ENCODE measurements around the gene LRRC45.
"Not testable (repeated sequence)": the region's sequence is repeated elsewhere in the genome, so short reads cannot be mapped to it uniquely, and the experiment has no call there.

Gene LRRC45

DNA sequence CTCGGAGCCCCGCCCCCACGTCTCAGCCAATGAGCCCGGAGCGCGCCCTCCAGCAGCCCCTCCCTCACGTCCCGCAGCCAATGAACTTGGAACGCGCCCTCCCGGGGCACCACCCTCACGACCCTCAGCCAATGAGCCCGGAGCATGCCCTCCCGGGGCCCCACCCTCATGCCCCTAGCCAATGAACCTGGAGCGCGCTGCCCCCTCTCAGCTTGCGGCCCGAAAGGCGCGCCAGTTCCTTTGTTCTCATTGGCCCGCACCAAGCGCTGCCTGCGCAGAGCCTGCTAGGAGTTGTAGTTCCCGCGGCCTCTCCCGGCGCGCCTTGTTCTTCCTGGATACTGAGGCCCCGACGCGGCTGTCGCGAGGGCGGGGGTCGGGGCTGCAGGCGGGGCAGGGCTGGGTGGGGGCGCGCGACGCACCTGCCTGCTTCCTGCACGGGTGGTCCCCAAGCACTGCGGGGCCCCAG lies at the start of gene LRRC45:
TSS of gene LRRC45 (plus strand) at position 325 of the 466 bp plus-strand sequence. CDS start 339 bp downstream, outside the sequence.
- DNase-seq: peak; percentile 100

DNA sequence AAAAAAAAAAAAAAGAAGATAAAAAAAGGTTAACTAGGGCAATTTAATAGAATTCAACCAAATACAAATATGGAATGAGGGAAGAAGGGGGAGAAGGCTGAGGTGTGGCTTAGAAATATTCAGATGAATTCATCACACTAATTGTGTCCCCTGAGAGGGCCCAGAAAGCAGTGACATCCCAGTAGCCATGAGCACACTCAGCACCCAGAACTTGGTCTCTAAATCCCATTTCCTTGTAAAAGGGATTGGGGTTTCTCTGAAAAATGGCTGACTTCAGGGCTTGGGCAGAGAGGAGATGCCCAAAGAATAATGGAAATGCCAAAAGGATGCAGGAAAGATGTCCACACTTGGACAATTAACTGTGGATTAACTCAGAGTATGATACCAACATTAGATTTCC lies 49.7 kb upstream of the LRRC45 start:
- DNase-seq: no peak

DNA sequence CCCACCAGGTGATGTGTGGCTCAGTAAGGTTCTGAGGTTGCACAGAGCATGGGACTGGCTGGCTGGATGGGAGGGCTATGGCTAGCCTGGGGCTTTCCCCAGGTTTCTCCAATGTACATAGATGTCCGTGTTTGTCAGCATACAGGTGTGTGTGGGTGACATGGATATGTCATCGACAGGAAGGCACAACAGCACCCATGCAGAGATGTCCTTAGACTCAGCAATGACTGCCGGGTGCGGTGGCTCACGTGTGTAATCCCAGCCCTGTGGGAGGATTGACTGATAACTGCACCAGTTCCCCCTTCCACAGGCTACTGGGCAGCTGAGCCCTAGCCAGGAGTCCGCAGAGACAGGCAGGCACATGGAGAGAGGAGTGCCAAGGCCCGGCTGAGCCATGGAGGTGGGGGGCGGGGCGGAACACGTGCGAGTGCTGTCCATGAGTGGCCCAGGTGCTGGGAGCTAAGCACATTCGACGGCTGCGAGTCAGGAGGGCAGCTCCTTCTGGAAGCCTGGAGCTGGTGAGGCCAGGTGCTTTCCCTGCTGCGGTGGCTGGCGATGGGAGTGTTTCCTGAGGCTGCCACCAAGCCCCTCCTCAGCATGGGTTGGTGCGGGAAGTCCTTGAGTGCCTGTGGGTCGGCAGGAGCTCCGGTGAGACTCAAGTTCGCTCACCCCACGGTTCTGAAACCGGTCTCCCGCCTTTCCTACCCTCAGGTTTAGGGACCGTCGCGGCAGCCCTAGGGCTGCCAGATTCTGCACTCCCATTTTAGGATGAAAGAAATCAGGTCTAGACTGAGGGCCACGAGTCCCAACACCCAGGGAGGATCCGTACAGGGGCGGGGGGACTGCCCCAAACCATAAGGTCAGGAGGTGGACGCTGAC lies 46.5 kb upstream of the LRRC45 start:
- peak in 2 of 3 donors; percentile 25 to 30 for DNase-seq

DNA sequence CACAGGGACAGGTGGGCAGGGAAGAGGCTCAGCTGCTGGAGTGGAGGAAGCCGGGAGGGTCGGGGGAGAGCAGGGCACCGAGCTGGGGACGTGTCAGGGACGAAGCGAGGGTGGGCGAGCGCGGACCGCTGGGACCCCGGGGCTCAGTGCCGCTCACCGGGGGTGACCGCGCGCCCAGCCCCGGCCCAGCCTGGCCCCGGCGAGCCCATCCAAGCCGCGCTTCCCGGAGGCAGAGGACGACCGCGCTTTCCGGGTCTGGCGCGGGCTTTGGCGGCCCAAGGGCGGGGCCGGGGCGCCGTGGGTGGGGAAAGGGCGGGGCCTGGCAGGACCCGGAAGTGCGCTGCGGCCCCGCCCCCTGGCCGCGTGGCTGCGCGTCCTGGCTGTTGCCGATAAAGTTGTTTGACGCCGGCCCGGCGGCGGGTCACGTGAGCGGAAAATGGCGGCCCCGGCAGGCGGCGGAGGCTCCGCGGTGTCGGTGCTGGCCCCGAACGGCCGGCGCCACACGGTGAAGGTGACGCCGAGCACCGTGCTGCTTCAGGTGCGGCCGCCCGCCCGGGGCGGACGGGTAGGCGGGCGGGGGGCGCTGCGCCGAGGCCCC lies 45.8 kb upstream of the LRRC45 start, which contains the start of gene ASPSCR1:
TSS of gene ASPSCR1 (plus strand) at position 419 of the 598 bp plus-strand sequence. CDS start at position 437, 18 bp downstream.
- DNase-seq: peak; percentile 95 to 99 (median 98)

DNA sequence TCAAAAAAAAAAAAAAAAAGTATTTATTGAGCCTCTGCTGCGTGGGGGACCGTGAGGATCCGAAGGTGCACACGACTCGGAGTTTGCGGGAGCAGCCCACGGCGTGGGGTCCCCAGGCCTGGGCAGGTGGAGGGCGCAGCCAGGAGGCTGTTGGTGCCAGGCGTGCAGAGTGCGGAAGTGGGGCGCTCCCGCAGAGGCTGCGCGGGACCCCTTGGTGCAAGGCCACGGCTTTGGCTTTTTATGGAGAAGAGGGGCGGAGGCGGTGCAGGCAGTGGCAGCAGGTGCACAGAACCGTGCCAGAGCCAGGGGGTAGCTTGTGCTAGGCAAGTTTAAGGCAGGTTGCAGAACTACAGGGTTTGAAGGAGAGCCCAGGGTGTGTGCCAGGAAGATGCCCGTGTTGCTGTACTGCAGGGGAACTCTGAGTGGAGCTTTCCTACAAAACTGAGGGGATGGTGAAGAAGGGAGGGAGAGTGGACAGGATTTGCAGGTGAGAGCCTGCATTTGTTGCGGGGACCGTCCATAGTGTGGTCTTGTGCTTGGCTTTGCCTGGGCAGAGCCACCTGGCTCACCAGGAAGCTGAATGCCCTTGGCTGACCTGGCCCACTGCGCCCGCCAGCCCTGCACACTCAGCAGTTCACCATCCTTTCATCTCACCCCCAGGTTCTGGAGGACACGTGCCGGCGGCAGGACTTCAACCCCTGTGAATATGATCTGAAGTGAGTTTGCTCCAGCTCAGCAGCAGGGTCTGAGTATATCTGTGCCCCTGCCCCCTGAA lies 44.4 kb upstream of the LRRC45 start:
- no peak for DNase-seq

DNA sequence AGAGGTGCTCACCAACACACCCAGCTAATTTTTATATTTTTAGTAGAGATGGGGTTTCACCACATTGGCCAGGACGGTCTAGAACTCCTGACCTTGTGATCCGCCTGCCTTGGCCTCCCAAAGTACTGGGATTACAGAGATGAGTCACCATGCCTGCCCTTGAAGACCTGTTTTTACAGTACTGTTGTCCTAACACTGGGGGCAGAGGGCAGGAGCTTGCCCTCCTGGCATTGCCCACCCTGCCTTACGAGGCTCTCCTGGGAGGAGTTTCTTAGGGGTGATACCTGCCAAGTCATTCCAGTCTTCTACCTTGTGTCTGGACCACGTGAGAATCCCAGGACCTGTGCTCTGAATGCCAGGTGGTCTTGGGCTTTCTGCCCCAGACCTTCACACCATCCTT lies 43.0 kb upstream of the LRRC45 start:
- DNase-seq: no peak

DNA sequence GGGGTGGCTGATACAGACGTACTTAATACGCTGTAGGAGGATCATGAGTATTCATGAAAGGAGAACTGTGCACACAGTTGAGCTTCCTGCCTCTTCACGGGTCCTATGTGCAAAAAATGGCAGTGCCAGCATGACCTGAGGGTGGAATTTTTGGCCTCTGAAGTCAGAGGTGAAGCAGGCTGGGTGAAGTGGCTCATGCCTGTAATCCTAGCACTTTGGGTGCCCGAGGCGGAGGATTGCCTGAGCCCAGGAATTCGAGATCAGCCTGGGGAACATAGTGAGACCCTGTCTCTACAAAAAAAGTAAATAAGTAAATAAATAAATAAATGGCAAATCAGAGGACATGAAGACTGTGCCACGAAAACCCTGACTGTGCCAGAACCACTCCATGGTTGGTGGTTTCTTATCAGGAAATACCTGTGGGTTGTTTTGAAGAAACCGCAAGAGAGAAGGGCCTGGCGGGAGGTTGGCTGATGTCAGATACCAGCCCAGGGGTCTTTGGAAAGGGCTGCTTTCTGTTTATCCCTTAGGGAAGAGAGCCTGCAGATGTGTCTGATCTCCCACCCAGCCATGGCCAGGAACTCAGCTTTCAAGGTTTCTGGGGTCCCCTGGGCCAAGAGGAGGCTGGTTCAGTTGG lies 42.3 kb upstream of the LRRC45 start:
- no peak for DNase-seq

DNA sequence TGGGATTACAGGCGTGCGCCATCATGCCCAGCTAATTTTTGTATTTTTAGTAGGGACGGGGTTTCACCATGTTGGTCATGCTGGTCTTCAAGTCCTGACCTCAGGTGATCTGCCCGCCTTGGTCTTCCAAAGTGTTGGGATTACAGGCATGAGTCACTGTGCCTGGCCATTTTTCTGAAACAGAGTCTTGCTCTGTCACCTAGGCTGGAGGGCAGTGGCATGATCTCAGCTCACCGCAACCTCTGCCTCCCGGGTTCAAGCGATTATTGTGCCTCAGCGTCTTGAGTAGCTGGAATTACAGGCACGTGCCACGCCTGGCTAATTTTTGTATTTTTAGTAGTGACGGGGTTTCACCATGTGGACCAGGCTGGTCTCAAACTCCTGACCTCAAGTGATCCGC lies 41.6 kb upstream of the LRRC45 start:
- DNase-seq: not testable (repeated sequence)

DNA sequence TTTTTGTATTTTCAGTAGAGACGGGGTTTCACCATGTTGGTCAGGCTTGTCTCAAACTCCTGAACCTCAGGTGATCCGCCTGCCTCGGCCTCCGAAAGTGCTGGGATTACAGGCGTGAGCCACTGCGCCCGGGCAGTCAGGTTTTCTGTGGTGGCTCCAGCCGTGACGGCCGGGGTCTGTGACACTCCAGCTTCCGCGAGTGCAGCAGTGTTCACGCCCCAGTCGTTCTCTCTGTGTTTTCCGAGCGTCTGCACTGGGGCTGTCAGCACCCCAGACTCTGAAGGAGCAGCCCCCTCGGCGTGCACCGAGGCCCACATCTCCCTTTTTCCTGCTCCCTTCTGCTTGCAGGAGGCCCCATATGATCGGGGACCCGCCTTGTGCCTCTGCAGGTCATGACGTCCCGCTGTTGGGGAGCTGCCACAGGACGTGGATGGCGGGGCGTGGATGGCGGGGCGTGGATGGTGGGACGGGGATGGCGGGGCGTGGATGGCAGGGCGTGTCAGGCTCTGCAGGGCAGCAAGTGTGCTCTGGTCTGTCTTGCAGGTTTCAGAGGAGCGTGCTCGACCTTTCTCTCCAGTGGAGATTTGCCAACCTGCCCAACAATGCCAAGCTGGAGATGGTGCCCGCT lies 40.0 kb upstream of the LRRC45 start:
- no peak for DNase-seq

DNA sequence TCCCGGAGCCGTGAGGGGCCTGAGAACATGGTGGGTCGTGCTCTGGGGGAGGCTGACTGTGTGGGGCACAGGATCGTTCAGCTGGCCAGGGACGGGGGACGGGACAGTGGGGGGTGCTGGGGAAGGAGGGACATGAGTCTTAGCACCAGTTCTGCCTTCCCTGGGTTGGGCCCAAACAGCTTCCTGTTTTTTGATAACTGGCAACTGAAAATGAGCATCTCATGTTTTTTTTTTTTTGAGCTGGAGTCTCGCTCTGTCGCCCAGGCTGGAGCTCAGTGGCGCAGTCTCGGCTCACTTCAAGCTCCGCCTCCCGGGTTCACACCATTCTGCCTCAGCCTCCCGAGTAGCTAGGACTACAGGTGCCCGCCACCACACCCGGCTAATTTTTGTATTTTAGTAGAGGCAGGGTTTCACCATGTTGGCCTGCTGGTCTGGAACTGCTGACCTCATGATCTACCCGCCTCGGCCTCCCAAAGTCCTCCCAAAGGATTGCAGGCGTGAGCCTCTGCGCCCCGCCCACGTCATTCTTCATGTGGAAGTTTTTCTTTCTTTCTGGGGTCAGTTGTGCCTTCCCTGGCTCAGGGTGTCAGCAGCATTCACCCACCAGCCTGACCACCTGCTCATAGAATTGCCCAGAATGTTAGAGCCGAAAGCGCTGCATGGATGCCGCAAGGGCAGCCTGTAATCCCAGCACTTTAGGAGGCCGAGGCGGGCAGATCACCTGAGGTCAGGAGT lies 39.3 kb upstream of the LRRC45 start:
- peak; percentile 35 to 39 (median 37) for DNase-seq

DNA sequence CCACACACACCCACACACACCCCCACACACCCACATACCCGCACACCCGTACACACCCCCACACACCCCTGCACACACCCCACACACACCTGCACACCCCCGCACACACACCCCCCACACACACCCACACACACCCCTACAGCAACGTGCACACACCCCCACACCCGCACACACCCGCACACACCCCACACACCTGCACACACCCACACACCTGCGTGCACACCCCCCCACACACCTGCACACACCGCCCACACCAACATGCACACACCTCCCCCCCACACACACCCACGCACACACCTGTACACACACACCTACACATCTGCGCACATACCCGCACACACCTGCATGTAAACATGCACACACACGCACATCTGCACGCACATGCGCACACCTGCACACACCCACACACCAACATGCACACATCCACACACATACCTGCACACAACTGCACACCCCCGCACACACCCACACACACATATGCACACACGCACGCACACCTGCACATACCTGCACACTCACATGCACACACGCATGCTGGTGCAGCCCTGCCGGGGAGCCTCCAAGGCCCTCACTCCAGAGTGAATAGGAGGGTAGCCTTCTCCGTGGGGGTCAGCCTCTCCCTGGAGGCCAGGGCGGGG lies 38.2 kb upstream of the LRRC45 start:
- no peak for DNase-seq

DNA sequence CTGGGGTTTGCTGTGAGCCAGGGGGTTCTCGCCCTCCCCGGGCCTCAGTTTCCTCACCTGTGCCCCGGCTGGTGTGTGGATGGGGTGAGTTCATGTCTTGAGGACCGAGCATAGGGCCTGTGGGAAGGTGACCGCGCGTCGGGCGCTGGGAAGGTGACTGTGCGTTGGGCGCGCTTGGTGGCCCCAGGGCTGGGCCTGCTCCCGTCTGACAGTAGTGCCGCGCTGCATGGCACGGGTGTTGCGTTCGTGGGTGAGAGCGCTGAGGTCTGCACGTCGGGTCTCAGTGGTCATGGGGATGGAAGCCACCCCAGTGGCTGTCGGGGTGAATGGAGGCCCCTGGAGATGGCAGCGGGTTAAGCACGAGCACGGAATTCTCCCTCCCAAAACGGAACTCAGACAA lies 36.5 kb upstream of the LRRC45 start:
- DNase-seq: no peak

DNA sequence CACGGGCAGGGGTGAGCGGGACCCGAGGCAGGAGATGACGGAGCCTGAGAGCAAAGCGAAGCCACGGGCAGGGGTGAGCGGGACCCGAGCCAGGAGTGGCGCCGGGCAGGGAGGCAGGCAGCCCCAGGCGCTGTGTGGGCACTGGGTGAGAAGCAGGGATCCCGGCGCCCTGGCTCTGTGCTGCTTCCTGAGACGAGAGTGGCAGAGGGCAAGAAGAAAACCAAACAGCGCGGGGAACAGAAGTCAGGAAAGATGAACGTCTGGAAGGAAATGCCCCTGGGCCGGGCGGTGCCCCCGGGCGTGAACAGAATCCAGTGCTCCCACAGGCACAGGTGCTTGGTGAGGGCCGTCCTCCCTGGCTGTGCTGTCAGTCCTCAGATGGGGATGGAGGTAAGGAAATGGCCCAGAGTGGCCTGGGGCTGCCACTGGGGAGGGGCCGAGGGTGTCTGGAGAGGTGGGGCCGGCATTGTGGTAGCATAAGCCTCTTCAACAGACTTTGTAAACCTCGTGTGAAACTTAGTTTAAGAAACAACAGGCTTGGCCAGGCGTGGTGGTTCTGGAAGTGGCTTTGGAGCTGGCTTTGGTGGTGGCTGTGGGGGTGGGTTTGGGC lies 35.8 kb upstream of the LRRC45 start:
- no peak for DNase-seq

DNA sequence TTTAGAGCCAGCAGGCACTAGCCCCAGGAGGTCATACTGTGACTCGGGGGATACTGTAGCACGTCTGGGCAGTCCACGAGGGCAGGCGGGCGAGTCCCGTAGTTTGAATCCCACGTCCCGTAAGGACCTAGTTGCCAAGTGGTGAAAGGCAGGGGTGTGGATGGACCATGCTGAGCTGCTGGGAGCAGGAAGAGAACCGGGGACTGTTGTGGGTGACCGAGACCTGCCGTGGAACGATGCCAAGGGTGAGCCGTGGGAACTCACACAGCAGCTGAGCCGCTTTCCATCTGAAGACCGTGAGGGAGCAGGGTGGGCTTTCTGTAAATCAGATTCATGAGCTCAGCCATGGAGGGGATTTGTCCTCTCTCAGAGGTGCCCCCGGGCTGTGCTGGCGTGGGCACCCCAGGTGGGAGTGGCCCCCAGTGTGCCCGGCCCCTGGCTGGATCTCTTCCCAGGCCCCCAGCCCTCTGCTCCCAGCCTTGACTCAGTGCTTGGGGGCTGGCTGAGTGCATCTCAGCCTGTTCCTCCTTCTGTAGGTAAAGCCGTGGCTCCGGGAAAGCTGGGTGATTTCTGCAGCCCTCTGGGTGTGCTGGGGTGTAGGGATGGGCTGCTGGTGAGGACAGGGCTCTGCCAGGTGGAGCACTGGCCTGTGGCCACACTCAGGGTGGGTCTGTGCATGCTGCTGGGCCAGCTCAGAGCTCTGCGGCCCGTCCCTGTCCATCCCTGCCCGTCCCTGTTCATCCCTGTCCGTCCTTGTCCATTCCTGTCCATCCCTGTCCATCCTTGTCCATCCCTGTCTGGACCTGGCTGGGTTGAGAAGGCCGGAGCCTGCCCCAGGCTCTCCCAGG lies 32.0 kb upstream of the LRRC45 start:
- DNase-seq: no peak

DNA sequence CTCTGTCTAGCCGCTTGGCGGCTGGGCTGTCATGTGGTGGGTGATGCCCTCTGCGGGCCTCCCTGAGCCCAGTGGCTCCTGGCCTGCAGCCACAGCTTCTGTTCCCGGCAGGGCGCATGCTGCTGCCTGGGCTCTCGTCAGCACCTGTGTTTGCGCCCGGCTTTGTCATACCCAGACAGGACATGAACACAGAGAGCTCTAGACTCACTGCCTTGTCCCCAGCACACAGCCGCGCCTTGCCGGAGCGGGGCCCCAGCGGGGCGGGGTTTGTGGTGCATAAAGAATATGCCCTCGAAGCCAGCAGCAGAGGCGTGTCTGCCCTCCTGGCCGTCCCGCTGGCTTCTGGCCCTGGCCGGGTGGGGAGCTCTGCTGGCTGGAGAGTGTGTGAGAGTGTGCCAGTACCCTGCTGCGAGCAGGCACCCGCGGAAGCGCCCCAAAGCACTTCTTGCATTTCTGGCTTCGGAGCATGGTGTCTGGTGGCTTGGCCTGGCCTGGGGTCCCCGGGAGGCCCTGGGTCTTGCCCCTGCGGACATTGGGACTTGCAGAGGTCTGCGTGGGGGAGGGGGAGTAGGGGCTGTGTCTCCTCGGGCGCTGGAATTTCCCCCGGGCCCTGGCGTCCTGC lies 31.3 kb upstream of the LRRC45 start:
- no peak for DNase-seq

DNA sequence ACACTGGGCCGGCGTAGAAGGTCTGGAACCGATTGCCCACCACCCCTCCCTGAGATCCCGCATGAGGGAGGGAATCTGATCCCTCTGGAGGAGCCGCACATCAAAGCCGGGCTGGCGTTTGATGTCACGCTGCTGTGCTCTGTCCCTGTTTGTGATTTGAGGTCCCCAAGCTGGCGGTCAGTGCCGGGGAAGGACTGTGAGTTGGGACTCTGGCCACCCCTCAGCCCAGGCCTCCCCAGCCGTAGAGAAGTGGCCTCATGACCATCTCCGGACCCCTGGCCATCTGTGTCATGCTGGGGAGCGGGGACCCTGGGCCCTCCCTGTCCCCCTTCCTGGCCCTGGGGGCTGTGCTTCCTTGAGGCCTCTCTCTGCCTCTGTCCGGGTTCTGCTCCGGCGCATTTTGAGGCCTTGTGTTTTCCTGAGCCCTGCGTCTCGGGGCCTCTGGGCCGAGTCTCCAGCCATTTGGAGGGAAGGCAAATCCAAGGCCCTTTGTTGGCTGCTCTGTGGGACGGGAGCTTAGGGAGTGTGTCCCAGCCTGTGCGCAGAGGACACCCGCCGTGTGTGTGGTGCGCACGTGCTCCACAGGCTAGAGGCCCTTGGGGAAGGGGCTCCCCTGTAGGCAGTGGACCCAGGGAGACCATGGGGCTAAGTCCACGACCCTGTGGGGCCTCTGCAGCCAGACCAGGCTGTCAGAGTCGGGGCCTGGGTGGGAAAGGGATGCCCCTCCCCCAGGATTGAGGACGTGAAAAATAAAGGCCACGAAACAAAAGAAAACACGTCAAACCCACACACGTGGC lies 30.6 kb upstream of the LRRC45 start:
- no peak for DNase-seq

DNA sequence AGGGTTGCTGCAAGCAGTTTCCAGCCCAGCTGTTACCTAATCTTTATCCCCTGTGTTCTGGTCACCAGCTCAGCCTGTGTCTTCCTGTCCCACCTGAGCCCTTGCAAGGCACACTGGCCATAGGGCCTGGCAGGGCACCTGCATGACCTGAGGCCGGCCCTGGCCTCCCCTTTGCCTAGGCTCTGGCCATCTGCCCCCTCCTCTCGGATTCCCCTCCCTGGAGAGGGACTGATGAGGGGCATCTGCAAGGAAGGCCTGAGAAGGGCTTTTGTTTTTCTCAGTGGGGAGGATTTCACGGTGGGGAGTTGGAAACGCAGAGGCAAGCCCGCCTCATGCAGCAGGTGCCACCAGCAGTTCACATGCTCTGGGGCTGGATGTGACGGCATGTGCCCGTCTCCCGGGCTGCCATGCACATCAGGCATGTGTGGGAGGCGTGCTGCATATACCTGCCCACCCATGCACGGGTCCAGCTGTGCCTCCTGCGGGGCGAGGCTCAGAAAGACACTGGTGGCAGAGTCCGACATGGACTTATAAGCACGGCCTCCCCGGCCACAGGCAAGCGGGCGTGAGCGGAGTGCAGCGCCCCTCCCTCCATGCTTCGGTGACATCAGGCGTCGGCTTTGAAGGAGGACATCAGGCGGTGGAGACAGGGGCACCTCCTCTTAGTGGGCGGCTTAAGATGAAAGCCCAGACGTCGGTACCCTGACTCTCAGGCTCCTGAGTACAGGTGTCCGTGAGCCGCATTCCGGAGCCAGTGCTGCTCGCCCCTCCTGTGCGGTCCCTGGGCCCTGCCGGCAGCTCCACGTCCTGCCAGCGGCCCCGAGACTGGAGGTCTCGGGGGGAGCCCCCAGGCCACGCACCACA lies 29.1 kb upstream of the LRRC45 start:
- DNase-seq: no peak
